Liver (tissue), 9 donors: Measurements from ENCODE around the gene OAS2. TPM values are rescaled to one million over a fixed set of nuclear protein-coding genes. Genes with fewer than 3 reads are reported as not detected.

Experiments used
- DNase-seq: peaks from one replicate; pipeline ENCODE4 v3.0.0-alpha.2; 2017; ENCODE audit warnings: low spot score
- H3K27ac ChIP-seq, 2 donors: one replicate each; pipeline ENCODE4 v1.7.0; 2013; ENCODE audit warnings: inconsistent platforms in 2 of 2, low read length in 2 of 2, control low read depth in 1 of 2, low read depth in 1 of 2, mild to moderate bottlenecking in 1 of 2
- H3K27me3 ChIP-seq, 4 donors: one replicate each; pipeline versions ENCODE4 v1.6.1 to v1.7.0; 2013; ENCODE audit warnings: low read length in 3 of 4, inconsistent platforms in 1 of 4, mild to moderate bottlenecking in 1 of 4, moderate library complexity in 1 of 4; ENCODE audit not compliant: control insufficient read depth in 4 of 4, insufficient read depth in 4 of 4
- H3K36me3 ChIP-seq, 4 donors: one replicate each; pipeline versions ENCODE4 v1.6.1 to v1.7.0; 2013; ENCODE audit warnings: low read length in 3 of 4, mild to moderate bottlenecking in 3 of 4, low read depth in 1 of 4, moderate library complexity in 1 of 4; ENCODE audit not compliant: control insufficient read depth in 4 of 4, insufficient read depth in 3 of 4
- H3K4me1 ChIP-seq, 4 donors: one replicate each; pipeline versions ENCODE4 v1.6.1 to v1.7.0; 2013; ENCODE audit warnings: low read length in 3 of 4, mild to moderate bottlenecking in 3 of 4, moderate library complexity in 1 of 4; ENCODE audit not compliant: control insufficient read depth in 4 of 4, insufficient read depth in 4 of 4
- H3K4me3 ChIP-seq, 3 donors: one replicate each; pipeline versions ENCODE4 v1.6.1 to v1.7.0; 2013; ENCODE audit warnings: low read length in 3 of 3, control low read depth in 1 of 3, low read depth in 1 of 3, mild to moderate bottlenecking in 1 of 3
- H3K9ac ChIP-seq, 2 donors: one replicate each; pipeline ENCODE4 v1.7.0; 2013; ENCODE audit warnings: low read length in 2 of 2, mild to moderate bottlenecking in 2 of 2, moderate library complexity in 2 of 2, control low read depth in 1 of 2, low read depth in 1 of 2
- H3K9me3 ChIP-seq, 4 donors: one replicate each; pipeline versions ENCODE4 v1.6.1 to v1.7.0; 2013; ENCODE audit warnings: low read length in 3 of 4; ENCODE audit not compliant: control insufficient read depth in 4 of 4
- ATF3 ChIP-seq: IDR thresholded peaks from 2 replicates; pipeline ENCODE4 v1.6.1; 2016; ENCODE audit warnings: antibody characterized with exemption
- CTCF ChIP-seq: fragments of 150-350 bp; IDR thresholded peaks from 2 replicates; pipeline ENCODE4 v1.5.1; 2017; ENCODE audit warnings: improper control_type of control experiment, low read depth, low read length; ENCODE audit not compliant: missing input control
- EGR1 ChIP-seq, 2 donors: IDR thresholded peaks; 2 replicates each; pipeline ENCODE4 v1.6.1; 2016 to 2018; ENCODE audit warnings: antibody characterized with exemption in 2 of 2, low read depth in 2 of 2
- FOXA1 ChIP-seq: IDR thresholded peaks from 2 replicates; pipeline ENCODE4 v1.6.1; 2016; ENCODE audit warnings: antibody characterized with exemption
- GABPA ChIP-seq, 2 donors: IDR thresholded peaks in 1 of 2; conservative IDR thresholded peaks in 1 of 2; 2 replicates each; pipeline ENCODE4 v1.6.1; 2016; ENCODE audit warnings: antibody characterized with exemption in 2 of 2, mild to moderate bottlenecking in 1 of 2, moderate library complexity in 1 of 2
- HNF4A ChIP-seq, 2 donors: conservative IDR thresholded peaks; 2 replicates each; pipeline ENCODE4 v1.6.1; 2016; ENCODE audit warnings: antibody characterized with exemption in 2 of 2, mild to moderate bottlenecking in 2 of 2
- HNF4G ChIP-seq: IDR thresholded peaks from 2 replicates; pipeline ENCODE4 v1.6.1; 2016; ENCODE audit warnings: antibody characterized with exemption
- MAX ChIP-seq: IDR thresholded peaks from 2 replicates; pipeline ENCODE4 v1.6.1; 2016; ENCODE audit warnings: antibody characterized with exemption
- NR2F2 ChIP-seq: IDR thresholded peaks from 2 replicates; pipeline ENCODE4 v1.6.1; 2016; ENCODE audit warnings: antibody characterized with exemption
- REST ChIP-seq: IDR thresholded peaks from 2 replicates; pipeline ENCODE4 v1.6.1; 2016; ENCODE audit warnings: antibody characterized with exemption, mild to moderate bottlenecking
- RXRA ChIP-seq, 2 donors: IDR thresholded peaks; 2 replicates each; pipeline ENCODE4 v1.6.1; 2017 to 2018; ENCODE audit warnings: antibody characterized with exemption in 2 of 2, mild to moderate bottlenecking in 1 of 2
- SP1 ChIP-seq: IDR thresholded peaks from 2 replicates; pipeline ENCODE4 v1.6.1; 2018; ENCODE audit warnings: antibody characterized with exemption, mild to moderate bottlenecking
- TAF1 ChIP-seq: conservative IDR thresholded peaks from 2 replicates; pipeline ENCODE4 v1.6.1; 2016; ENCODE audit warnings: antibody characterized with exemption, mild to moderate bottlenecking
- YY1 ChIP-seq: IDR thresholded peaks from 2 replicates; pipeline ENCODE4 v1.6.1; 2016; ENCODE audit warnings: antibody characterized with exemption, mild to moderate bottlenecking
- ZBTB33 ChIP-seq: IDR thresholded peaks from 2 replicates; pipeline ENCODE4 v1.6.1; 2016; ENCODE audit warnings: antibody characterized with exemption
- WGBS: extraction: QIAGEN DNeasy Blood & Tissue Kit; methylation state at CpG from one replicate; pipeline ENCODE4 v1.1.7; 2013; 5-methylcytosine and 5-hydroxymethylcytosine counted together
- polyA plus RNA-seq, 2 donors: library from polyadenylated mRNA; stranded (reverse) in 1 of 2; unstranded in 1 of 2; fragments of 200-250 nt in 1 of 2; fragments of >200 nt in 1 of 2; fragmentation: Nextera tagmentation in 1 of 2; extraction: Ambion mirVana in 1 of 2; gene quantifications; one replicate each; pipeline versions ENCODE4 v1.2.1 to v1.2.3, GENCODE V29; 2013 to 2015
- total RNA-seq, 2 donors: library from RNA; depleted of rRNA; stranded (reverse); fragments of >200 nt; gene quantifications; one replicate each; pipeline ENCODE4 v1.2.3, GENCODE V29; 2014
- donor health status: healthy.
- donor health status: healthy.
- donor health status: healthy.
- donor health status: healthy.
- donor health status: healthy.

The OAS2 gene
- total and polyA plus RNA-seq, 4 donors: 3.3 to 9.4 (median 6.9) TPM

GRCh38 chr12:113021500-113021899 is 43.2 kb downstream of the OAS2 start (continued):
- TF ChIP-seq CTCF: no peak

GRCh38 chr12:113022563-113023297 is 44.4 kb downstream of the OAS2 start:
- no peaks in the 10 kb centered on the region for H3K4me1 ChIP-seq
- DNase-seq: no peak
- TF ChIP-seq RXRA (IDR thresholded peaks at IDR 0.05) (no peak), ATF3 (no peak), FOXA1 (no peak), EGR1 (IDR thresholded peaks at IDR 0.05; ENCODE audit: low read depth in 2 of 2) (no peak), MAX (no peak), SP1 (no peak), HNF4A (conservative IDR thresholded peaks at IDR 0.05) (no peak), HNF4G (no peak), GABPA (IDR thresholded peaks at IDR 0.05 in 1 of 2, conservative IDR thresholded peaks at IDR 0.05 in 1 of 2) (no peak)
- no peaks in the 10 kb centered on the region for H3K9me3 ChIP-seq
- H3K9ac ChIP-seq: no peak overlapping the region
- H3K4me3 ChIP-seq: no peak overlapping the region
- 93% methylated on average over 3 of the region's 3 CpGs for WGBS
- H3K36me3 ChIP-seq: no peaks in the 10 kb centered on the region
- no peak overlapping the region for H3K27ac ChIP-seq
- H3K27me3 ChIP-seq: no peaks in the 10 kb centered on the region

GRCh38 chr12:113027726-113028125 is 49.4 kb downstream of the OAS2 start:
- no peaks in the 10 kb centered on the region for H3K27me3 ChIP-seq
- no peak overlapping the region for H3K4me3 ChIP-seq
- H3K27ac ChIP-seq: no peak overlapping the region
- TF ChIP-seq SP1 (no peak), ZBTB33 (no peak), NR2F2 (no peak), MAX (no peak), FOXA1 (no peak), TAF1 (no peak), HNF4G (no peak), REST (no peak), YY1 (no peak)
- no peaks in the 10 kb centered on the region for H3K9me3 ChIP-seq
- H3K36me3 ChIP-seq: no peaks in the 10 kb centered on the region
- DNase-seq: no peak
- no peaks in the 10 kb centered on the region for H3K4me1 ChIP-seq
- no peak overlapping the region for H3K9ac ChIP-seq
- WGBS: 72% methylated on average over 4 of the region's 4 CpGs
